Keratinocyte (primary cell): ENCODE results near the gene NFKBIZ.

ENCODE experiments used
- EZH2 ChIP-seq: IDR thresholded peaks from one replicate; pipeline ENCODE4 v1.6.1; 2012; ENCODE audit warnings: inconsistent platforms, mild to moderate bottlenecking, low read length, moderate library complexity
- TF ChIP-seq, protein P1 (sequence below), 3 experiments: IDR thresholded peaks in 1 of 3; conservative IDR thresholded peaks in 1 of 3; optimal IDR thresholded peaks in 1 of 3; 2 replicates in 2 of 3; 3 replicates in 1 of 3; pipeline versions ENCODE3 to v1.5.1; 2011; ENCODE audit warnings: low read length in 3 of 3, mild to moderate bottlenecking in 3 of 3, moderate library complexity in 2 of 3, control low read depth in 1 of 3, inconsistent platforms in 1 of 3; ENCODE audit not compliant: insufficient read depth in 2 of 3; ENCODE audit errors: extremely low read depth in 1 of 3

DNA sequence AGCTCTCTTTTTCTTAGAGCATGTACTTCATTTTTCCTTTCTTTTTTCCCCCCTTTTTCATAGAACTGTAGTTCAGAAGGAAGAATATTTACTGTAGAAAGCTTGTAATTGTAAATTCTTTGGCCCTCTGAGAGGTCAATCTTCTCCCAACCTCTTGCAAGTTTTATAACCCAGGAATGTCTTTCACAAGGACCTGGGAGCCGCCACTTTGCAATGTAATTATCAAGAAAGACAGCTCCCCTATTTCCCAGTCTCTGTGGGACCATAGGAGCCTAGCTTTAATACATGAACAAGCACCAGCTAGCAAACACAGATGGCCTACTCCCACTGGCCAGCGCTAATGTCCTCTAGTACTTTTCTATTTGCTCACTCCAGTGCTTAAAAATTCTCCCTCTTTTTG lies 51.4 kb downstream of the NFKBIZ start:
- TF ChIP-seq, protein P1, sequence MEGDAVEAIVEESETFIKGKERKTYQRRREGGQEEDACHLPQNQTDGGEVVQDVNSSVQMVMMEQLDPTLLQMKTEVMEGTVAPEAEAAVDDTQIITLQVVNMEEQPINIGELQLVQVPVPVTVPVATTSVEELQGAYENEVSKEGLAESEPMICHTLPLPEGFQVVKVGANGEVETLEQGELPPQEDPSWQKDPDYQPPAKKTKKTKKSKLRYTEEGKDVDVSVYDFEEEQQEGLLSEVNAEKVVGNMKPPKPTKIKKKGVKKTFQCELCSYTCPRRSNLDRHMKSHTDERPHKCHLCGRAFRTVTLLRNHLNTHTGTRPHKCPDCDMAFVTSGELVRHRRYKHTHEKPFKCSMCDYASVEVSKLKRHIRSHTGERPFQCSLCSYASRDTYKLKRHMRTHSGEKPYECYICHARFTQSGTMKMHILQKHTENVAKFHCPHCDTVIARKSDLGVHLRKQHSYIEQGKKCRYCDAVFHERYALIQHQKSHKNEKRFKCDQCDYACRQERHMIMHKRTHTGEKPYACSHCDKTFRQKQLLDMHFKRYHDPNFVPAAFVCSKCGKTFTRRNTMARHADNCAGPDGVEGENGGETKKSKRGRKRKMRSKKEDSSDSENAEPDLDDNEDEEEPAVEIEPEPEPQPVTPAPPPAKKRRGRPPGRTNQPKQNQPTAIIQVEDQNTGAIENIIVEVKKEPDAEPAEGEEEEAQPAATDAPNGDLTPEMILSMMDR (optimal IDR thresholded peaks at IDR 0.05 in 1 of 3, IDR thresholded peaks at IDR 0.05 in 1 of 3, conservative IDR thresholded peaks at IDR 0.05 in 1 of 3; ENCODE audit: extremely low read depth in 1 of 3, insufficient read depth in 2 of 3, low read length in 3 of 3) = no peak
- no peak for TF ChIP-seq EZH2
